ENCODE data around the gene SPPL3. TPM values are rescaled to one million over a fixed set of nuclear protein-coding genes. Genes with fewer than 3 reads are reported as not detected.

The SPPL3 gene
- polyA plus RNA-seq, 1 of the 3 experiments (the other 2 are of a cell fraction), result 18.8 TPM

DNA sequence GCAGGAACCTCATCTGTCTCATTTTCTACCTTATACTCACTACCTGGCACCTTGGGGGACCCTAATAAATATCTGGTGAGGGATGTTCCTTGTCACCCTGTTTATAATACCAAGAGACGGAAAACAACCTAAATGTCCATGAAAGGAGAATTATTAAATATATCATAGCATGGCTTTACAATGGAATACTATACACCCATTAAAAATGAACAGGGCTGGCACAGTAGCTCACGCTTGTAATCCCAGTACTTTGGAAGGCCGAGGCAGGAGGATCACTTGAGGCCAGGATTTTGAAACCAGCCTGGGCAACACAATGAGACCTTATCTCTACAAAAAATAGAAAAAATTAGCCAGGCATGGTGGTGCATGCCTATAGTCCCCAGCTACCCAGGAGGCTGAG, 34.3 kb upstream of the SPPL3 start:
- ChIA-PET CTCF (interaction anchor here (0.9 to 2.3 kb wide), 3 partner anchors 33 to 289 kb away, joined by 4 to 9 read pairs (median 4); no protein-coding TSS in a partner anchor), POLR2A (no interaction called here)
- no peaks in the 10 kb centered on the region for H3K9me3 ChIP-seq

DNA sequence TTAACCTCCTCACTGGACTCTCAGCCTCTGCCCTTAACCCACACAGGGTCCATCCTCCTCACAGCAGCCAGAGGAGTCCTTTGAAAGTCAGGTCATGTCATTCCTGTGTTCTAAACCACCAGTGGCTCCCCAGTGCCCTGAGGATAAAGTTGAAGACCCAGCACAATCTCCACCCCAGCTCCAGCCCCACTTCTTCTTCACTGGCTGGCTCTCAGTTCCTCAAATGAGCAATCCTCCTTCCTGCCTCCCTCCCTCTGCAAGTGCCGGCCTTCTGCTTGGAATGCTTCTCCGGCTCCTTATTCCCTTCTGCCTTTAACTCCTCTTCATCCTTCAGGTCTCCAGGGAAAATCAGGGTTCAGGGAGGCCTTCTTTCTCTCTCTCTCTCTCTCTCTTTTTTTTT, 32.0 kb upstream of the SPPL3 start:
- no peak overlapping the region for H2AFZ ChIP-seq (ENCODE audit: low read depth)
- H3K9me3 ChIP-seq, result no peaks in the 10 kb centered on the region
- H4K20me1 ChIP-seq (ENCODE audit: insufficient read depth), result no peaks in the 10 kb centered on the region
- ChIA-PET POLR2A (no interaction called here), CTCF (interaction anchor here (1.3 kb wide), 1 partner anchor 7 kb away, joined by 5 read pairs; no protein-coding TSS in a partner anchor)
- H3F3A ChIP-seq (replicated peaks; ENCODE audit: insufficient read depth), result no peaks in the 10 kb centered on the region
- H3K36me3 ChIP-seq (replicated peaks in 1 of 2; ENCODE audit: control insufficient read depth in 1 of 2, insufficient read depth in 2 of 2, low read length in 1 of 2), result no peaks in the 10 kb centered on the region
- no peak for DNase-seq
- WGBS (ENCODE audit: low lambda C conversion rate), result 54% methylated on average over 2 of the region's 2 CpGs
- H3K4me3 ChIP-seq (ENCODE audit: low read depth in 2 of 2, low read length in 1 of 2), result no peak overlapping the region
- H3K27ac ChIP-seq (ENCODE audit: low read depth in 2 of 2, low read length in 1 of 2), result no peak overlapping the region
- no peaks in the 10 kb centered on the region for H3K27me3 ChIP-seq (ENCODE audit: insufficient read depth)
- H3K4me2 ChIP-seq, result no peak overlapping the region
- H3K79me2 ChIP-seq (ENCODE audit: insufficient read depth), result no peaks in the 10 kb centered on the region
- no peaks in the 10 kb centered on the region for H3K4me1 ChIP-seq (ENCODE audit: control insufficient read depth in 1 of 2, insufficient read depth in 2 of 2, low read depth in 1 of 2, low read length in 1 of 2)
- H3K9ac ChIP-seq, result no peak overlapping the region
- no peaks in the 10 kb centered on the region for H3K9me2 ChIP-seq
- TF ChIP-seq PBX3 (IDR thresholded peaks at IDR 0.05), result no peak
- TF ChIP-seq EP300 (IDR thresholded peaks at IDR 0.05; ENCODE audit: borderline replicate concordance in 1 of 2, low read depth in 1 of 2, low read length in 1 of 2), result no peak
- TF ChIP-seq SIN3A (IDR thresholded peaks at IDR 0.05; ENCODE audit: borderline replicate concordance, low read depth, low read length), result no peak
- no peak for TF ChIP-seq CHD2 (IDR thresholded peaks at IDR 0.05; ENCODE audit: low read length, partially characterized antibody)
- TF ChIP-seq ELF1 (IDR thresholded peaks at IDR 0.05), result no peak
- TF ChIP-seq MEF2A (IDR thresholded peaks at IDR 0.05; ENCODE audit: borderline replicate concordance, low read depth), result no peak
- TF ChIP-seq RXRA (IDR thresholded peaks at IDR 0.05; ENCODE audit: borderline replicate concordance, low read depth), result no peak
- no peak for TF ChIP-seq EZH2phosphoT487 (IDR thresholded peaks at IDR 0.05; ENCODE audit: borderline replicate concordance, low read depth)
- no peak for TF ChIP-seq NFIC (IDR thresholded peaks at IDR 0.05; ENCODE audit: borderline replicate concordance)
- TF ChIP-seq SMC3 (IDR thresholded peaks at IDR 0.05; ENCODE audit: low read depth, low read length), result no peak
- no peak for TF ChIP-seq MAX (IDR thresholded peaks at IDR 0.05; ENCODE audit: low read depth)
- TF ChIP-seq TCF12 (IDR thresholded peaks at IDR 0.05), result no peak
- TF ChIP-seq RFX5 (IDR thresholded peaks at IDR 0.05; ENCODE audit: low read length), result no peak
- TF ChIP-seq GATA2 (CRISPR knock-in tag; IDR thresholded peaks at IDR 0.05), result no peak

More for the DNA sequence above, 34.3 kb upstream of the SPPL3 start:
- 36% methylated on average over 3 of the region's 3 CpGs for WGBS (ENCODE audit: low lambda C conversion rate)
- H3K27ac ChIP-seq (ENCODE audit: low read depth in 2 of 2, low read length in 1 of 2), result no peak overlapping the region
- no peaks in the 10 kb centered on the region for H4K20me1 ChIP-seq (ENCODE audit: insufficient read depth)
- no peak overlapping the region for H2AFZ ChIP-seq (ENCODE audit: low read depth)
- H3K4me2 ChIP-seq, result no peak overlapping the region
- H3K9ac ChIP-seq, result no peak overlapping the region
- no peaks in the 10 kb centered on the region; the same call in 1 of the 2 replicates for H3K27me3 ChIP-seq (ENCODE audit: insufficient read depth)
- no peaks in the 10 kb centered on the region for H3K9me2 ChIP-seq
- no peaks in the 10 kb centered on the region for H3K4me1 ChIP-seq (ENCODE audit: control insufficient read depth in 1 of 2, insufficient read depth in 2 of 2, low read depth in 1 of 2, low read length in 1 of 2)
- no peak for DNase-seq
- H3K79me2 ChIP-seq (ENCODE audit: insufficient read depth), result no peaks in the 10 kb centered on the region
- H3F3A ChIP-seq (replicated peaks; ENCODE audit: insufficient read depth), result no peaks in the 10 kb centered on the region
- no peak overlapping the region for H3K4me3 ChIP-seq (ENCODE audit: low read depth in 2 of 2, low read length in 1 of 2)
- H3K36me3 ChIP-seq (replicated peaks in 1 of 2; ENCODE audit: control insufficient read depth in 1 of 2, insufficient read depth in 2 of 2, low read length in 1 of 2), result no peaks in the 10 kb centered on the region
- no peak for TF ChIP-seq TAF1 (IDR thresholded peaks at IDR 0.05; ENCODE audit: borderline replicate concordance, low read depth, low read length)
- no peak for TF ChIP-seq JUND (IDR thresholded peaks at IDR 0.05)
- TF ChIP-seq SIN3A (IDR thresholded peaks at IDR 0.05; ENCODE audit: borderline replicate concordance, low read depth, low read length), result no peak
- TF ChIP-seq EP300 (IDR thresholded peaks at IDR 0.05; ENCODE audit: borderline replicate concordance in 1 of 2, low read depth in 1 of 2, low read length in 1 of 2), result no peak
- TF ChIP-seq MAX (IDR thresholded peaks at IDR 0.05; ENCODE audit: low read depth), result no peak
- no peak for TF ChIP-seq RXRA (IDR thresholded peaks at IDR 0.05; ENCODE audit: borderline replicate concordance, low read depth)
- TF ChIP-seq NRF1 (IDR thresholded peaks at IDR 0.05; ENCODE audit: low read depth, low read length), result no peak
- TF ChIP-seq MEF2A (IDR thresholded peaks at IDR 0.05; ENCODE audit: borderline replicate concordance, low read depth), result no peak
- no peak for TF ChIP-seq USF2 (IDR thresholded peaks at IDR 0.05; ENCODE audit: borderline replicate concordance, low read depth, low read length)
- no peak for TF ChIP-seq RAD21 (IDR thresholded peaks at IDR 0.05; ENCODE audit: low read length)
- TF ChIP-seq TEAD4 (IDR thresholded peaks at IDR 0.05; ENCODE audit: borderline replicate concordance, insufficient read depth), result no peak
- no peak for TF ChIP-seq TCF12 (IDR thresholded peaks at IDR 0.05)
